Natural killer cell (primary cell): ENCODE measurements around the gene MVB12B. TPM values are rescaled to one million over a fixed set of nuclear protein-coding genes. Genes with fewer than 3 reads are reported as not detected.

Experiments
- ATAC-seq, 3 donors: fragments of 150-1000 bp in 2 of 3; fragments of 200-7000 bp in 1 of 3; cut with Tn5 transposase; 1 replicate in 1 of 3; 2 replicates in 2 of 3; pipeline ENCODE4 v1.10.0; 2021; ENCODE audit warnings: mild to moderate bottlenecking in 2 of 3, moderate library complexity in 2 of 3
- DNase-seq, 2 donors: peaks; one replicate each; pipeline versions ENCODE4 v3.0.0 to v3.0.0-alpha.2; 2013 to 2021; ENCODE audit warnings: mixed read lengths in 1 of 2
- H3K27ac ChIP-seq: one replicate; pipeline ENCODE4 v1.5.1; 2013; ENCODE audit warnings: mild to moderate bottlenecking, low read length
- H3K27me3 ChIP-seq: one replicate; pipeline ENCODE4 v1.6.1; 2013; ENCODE audit warnings: low read length; ENCODE audit not compliant: control insufficient read depth, insufficient read depth
- H3K36me3 ChIP-seq: one replicate; pipeline ENCODE4 v1.6.1; 2013; ENCODE audit warnings: low read length; ENCODE audit not compliant: control insufficient read depth, insufficient read depth
- H3K4me1 ChIP-seq: one replicate; pipeline ENCODE4 v1.6.1; 2013; ENCODE audit warnings: low read length; ENCODE audit not compliant: control insufficient read depth, insufficient read depth
- H3K4me3 ChIP-seq: one replicate; pipeline ENCODE4 v1.5.1; 2013; ENCODE audit warnings: low read length
- H3K9me3 ChIP-seq: one replicate; pipeline ENCODE4 v1.6.1; 2013; ENCODE audit warnings: low read length; ENCODE audit not compliant: control insufficient read depth, insufficient read depth
- H3K27ac Mint-ChIP-seq, 2 donors: one replicate each; pipeline ENCODE4 v1.8.0; 2022; ENCODE audit warnings: mild to moderate bottlenecking in 2 of 2, mixed read lengths in 2 of 2, moderate library complexity in 1 of 2
- H3K27me3 Mint-ChIP-seq, 2 donors: one replicate each; pipeline ENCODE4 v1.8.0; 2022; ENCODE audit warnings: low read depth in 2 of 2, mixed read lengths in 2 of 2
- H3K36me3 Mint-ChIP-seq: one replicate; pipeline ENCODE4 v1.8.0; 2022; ENCODE audit warnings: mixed read lengths
- H3K4me1 Mint-ChIP-seq, 2 donors: one replicate each; pipeline ENCODE4 v1.8.0; 2022; ENCODE audit warnings: mixed read lengths in 2 of 2
- H3K4me3 Mint-ChIP-seq: one replicate; pipeline ENCODE4 v1.8.0; 2022; ENCODE audit warnings: mild to moderate bottlenecking, moderate library complexity, mixed read lengths
- H3K9me3 Mint-ChIP-seq, 2 donors: one replicate each; pipeline ENCODE4 v1.8.0; 2022; ENCODE audit warnings: mixed read lengths in 2 of 2
- CTCF ChIP-seq: fragments of 200-600 bp; IDR thresholded peaks from one replicate; pipeline ENCODE4 v1.8.0; 2022; ENCODE audit warnings: antibody characterized with exemption
- WGBS: methylation state at CpG from one replicate; pipeline ENCODE4 v1.1.7; 2013; ENCODE audit warnings: missing lambda C conversion rate; ENCODE audit not compliant: insufficient coverage; 5-methylcytosine and 5-hydroxymethylcytosine counted together
- intact Hi-C: fragments of 100-400 bp; cut with micrococcal nuclease; formaldehyde crosslinking; loops from one replicate; pipeline ENCODE4 v1.14.2; 2022
- total RNA-seq, 4 donors: library from RNA; stranded (reverse); fragments of 120-200 nt in 1 of 4; gene quantifications; one replicate each; pipeline versions ENCODE4 v1.2.3 to v1.2.4, GENCODE V29; 2013 to 2022

Gene MVB12B
- total RNA-seq, 3 donors from 2014 or later (not counting 1 experiment from before 2014, with no cell fraction given) = 2.0 to 13.0 (median 7.8) TPM

DNA sequence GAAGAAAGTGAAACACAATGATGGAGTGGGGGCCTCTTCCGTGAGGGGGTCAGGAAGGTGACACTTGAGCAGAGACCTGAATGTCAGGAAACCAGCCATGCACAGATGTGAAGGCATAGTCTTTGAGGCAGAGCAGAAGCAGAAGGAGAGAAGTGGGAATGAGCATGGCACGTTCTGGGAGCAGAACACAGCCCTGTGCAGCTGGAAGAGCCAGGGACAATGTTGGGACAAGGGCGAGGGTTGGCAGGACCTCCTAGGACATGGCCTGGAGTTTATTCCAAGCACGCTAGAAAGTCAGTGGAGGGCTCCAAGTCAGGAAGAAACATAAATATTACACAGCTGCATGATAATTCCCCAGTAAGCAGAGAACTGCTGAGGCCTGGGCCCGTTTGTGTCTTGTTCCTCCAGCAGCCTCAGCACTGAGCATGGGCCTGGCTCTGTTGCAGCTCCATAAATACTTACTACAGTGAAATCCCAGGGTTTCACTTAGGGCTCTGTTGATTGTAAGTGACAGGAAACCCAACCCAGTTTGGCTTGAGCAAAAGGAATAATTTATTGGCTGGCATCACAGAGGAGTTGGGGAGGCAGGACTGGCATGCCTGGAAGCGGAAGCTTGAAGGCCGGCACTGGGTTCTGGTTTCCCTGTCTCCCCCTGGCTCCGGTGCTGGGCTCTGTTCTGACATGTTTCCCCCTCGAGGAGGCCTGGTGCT is 66.2 kb downstream of the MVB12B start:
- Mint-ChIP-seq H3K36me3 (no peaks in the 10 kb centered on the region), H3K4me1 (peaks cover 11 to 32% of the 10 kb centered on the region in 2 donors), H3K27ac (no peak overlapping the region), H3K27me3 (peaks cover 0 to 3% of the 10 kb centered on the region in 2 donors), H3K9me3 (no peaks in the 10 kb centered on the region), H3K4me3 (no peak overlapping the region)
- intact Hi-C loops = no loop called here
- Histone ChIP-seq H3K4me3 (no peak overlapping the region), H3K9me3 (no peaks in the 10 kb centered on the region), H3K27ac (no peak overlapping the region), H3K4me1 (peaks cover 22% of the 10 kb centered on the region), H3K36me3 (no peaks in the 10 kb centered on the region), H3K27me3 (no peaks in the 10 kb centered on the region)
- DNase-seq (no peak), ATAC-seq (no peak)
- no peak for TF ChIP-seq CTCF
- 91% methylated on average over 9 of the region's 9 CpGs for WGBS

GRCh38 chr9:126393876-126394275 is 67.2 kb downstream of the MVB12B start:
- no peaks in the 10 kb centered on the region for H3K9me3 Mint-ChIP-seq
- H3K36me3 ChIP-seq = no peaks in the 10 kb centered on the region
- intact Hi-C loops = no loop called here
- WGBS = 90% methylated on average over 4 of the region's 6 CpGs
- H3K27ac Mint-ChIP-seq = no peak overlapping the region
- no peak overlapping the region for H3K4me3 Mint-ChIP-seq
- no peak for DNase-seq
- H3K9me3 ChIP-seq = no peaks in the 10 kb centered on the region
- no peak for TF ChIP-seq CTCF
- no peak overlapping the region for H3K4me3 ChIP-seq
- peaks cover 33% of the 10 kb centered on the region for H3K4me1 ChIP-seq
- peaks cover 11 to 32% of the 10 kb centered on the region in 2 donors for H3K4me1 Mint-ChIP-seq
- no peaks in the 10 kb centered on the region for H3K27me3 ChIP-seq
- ATAC-seq = no peak
- no peak overlapping the region for H3K27ac ChIP-seq
- peaks cover 0 to 3% of the 10 kb centered on the region in 2 donors for H3K27me3 Mint-ChIP-seq
- H3K36me3 Mint-ChIP-seq = no peaks in the 10 kb centered on the region

- peaks cover 0 to 6% of the 10 kb centered on the region in 2 donors for H3K27me3 Mint-ChIP-seq
- H3K36me3 ChIP-seq = no peaks in the 10 kb centered on the region
- no peak overlapping the region for H3K4me3 Mint-ChIP-seq
- no peak overlapping the region for H3K4me3 ChIP-seq
- H3K9me3 Mint-ChIP-seq = no peaks in the 10 kb centered on the region
- H3K4me1 ChIP-seq = peaks cover 34% of the 10 kb centered on the region
- DNase-seq (no peak), ATAC-seq (no peak)
- no peak overlapping the region for H3K27ac Mint-ChIP-seq
- TF ChIP-seq CTCF = no peak
- no peaks in the 10 kb centered on the region for H3K9me3 ChIP-seq
- H3K36me3 Mint-ChIP-seq = no peaks in the 10 kb centered on the region
- intact Hi-C loops = loop anchor here (5.0 kb wide), 1 partner anchor 68 kb away; the partner anchor contains the start of gene MVB12B
- no peak overlapping the region for H3K27ac ChIP-seq
- H3K4me1 Mint-ChIP-seq = peaks cover 11 to 32% of the 10 kb centered on the region in 2 donors
- H3K27me3 ChIP-seq = no peaks in the 10 kb centered on the region
- 74% methylated on average over 9 of the region's 9 CpGs for WGBS
These were observed 68.2 kb downstream of the MVB12B start for GRCh38 chr9:126394802-126395201.
